HG02678 (cell line): ENCODE measurements around the gene TECRL.

Experiments used
- ATAC-seq: cut with Tn5 transposase; IDR thresholded peaks from one replicate; pipeline ENCODE4 v1.9.1; 2021; ENCODE audit warnings: mild to moderate bottlenecking, moderate library complexity; ENCODE audit not compliant: unreplicated experiment

The TECRL gene

GRCh38 chr4:64330143-64330542 is 79.1 kb downstream of the TECRL start:
- no peak for ATAC-seq

- no peak for ATAC-seq
Measured at GRCh38 chr4:64327237-64327636, 82.0 kb downstream of the TECRL start.

- no peak for ATAC-seq
Measured at GRCh38 chr4:64326507-64326906, 82.7 kb downstream of the TECRL start.

GRCh38 chr4:64306255-64306565 is 103.0 kb downstream of the TECRL start:
- no peak for ATAC-seq

- ATAC-seq: no peak
Measured at GRCh38 chr4:64305565-64306254, 103.5 kb downstream of the TECRL start.

- ATAC-seq: no peak
Measured at GRCh38 chr4:64272432-64272831, 136.8 kb downstream of the TECRL start.

- no peak for ATAC-seq
Measured at GRCh38 chr4:64271601-64272081, 137.6 kb downstream of the TECRL start.

GRCh38 chr4:64266669-64267068 is 142.6 kb downstream of the TECRL start:
- no peak for ATAC-seq

GRCh38 chr4:64266263-64266662 is 143.0 kb downstream of the TECRL start:
- no peak for ATAC-seq

- ATAC-seq: no peak
Measured at GRCh38 chr4:64251781-64252180, 157.5 kb downstream of the TECRL start.

- no peak for ATAC-seq
Measured at GRCh38 chr4:64250488-64250887, 158.8 kb downstream of the TECRL start.

- no peak for ATAC-seq
Measured at GRCh38 chr4:64250061-64250460, 159.2 kb downstream of the TECRL start.

- ATAC-seq: no peak
Measured at GRCh38 chr4:64248186-64248585, 161.1 kb downstream of the TECRL start.

GRCh38 chr4:64230709-64231310 is 178.4 kb downstream of the TECRL start:
- ATAC-seq: no peak
